Duodenal mucosa (tissue), 2 donors: ENCODE measurements around the gene PHKG2.

Experiments used
- H3K27ac ChIP-seq: one replicate; pipeline ENCODE4 v1.7.0; 2013; ENCODE audit warnings: low read depth, low read length
- H3K27me3 ChIP-seq, 2 donors: one replicate each; pipeline ENCODE4 v1.7.0; 2013; ENCODE audit warnings: low read length in 2 of 2, control low read depth in 1 of 2; ENCODE audit not compliant: insufficient read depth in 2 of 2, control insufficient read depth in 1 of 2
- H3K36me3 ChIP-seq, 2 donors: one replicate each; pipeline ENCODE4 v1.7.0; 2013; ENCODE audit warnings: low read length in 2 of 2, control low read depth in 1 of 2; ENCODE audit not compliant: insufficient read depth in 2 of 2, control insufficient read depth in 1 of 2
- H3K4me1 ChIP-seq, 2 donors: one replicate each; pipeline ENCODE4 v1.7.0; 2013; ENCODE audit warnings: low read length in 2 of 2, control low read depth in 1 of 2; ENCODE audit not compliant: insufficient read depth in 2 of 2, control insufficient read depth in 1 of 2
- H3K4me3 ChIP-seq, 2 donors: one replicate each; pipeline ENCODE4 v1.7.0; 2013; ENCODE audit warnings: low read length in 2 of 2, low read depth in 1 of 2
- H3K9ac ChIP-seq, 2 donors: one replicate each; pipeline ENCODE4 v1.7.0; 2013; ENCODE audit warnings: low read length in 2 of 2, low read depth in 1 of 2
- H3K9me3 ChIP-seq, 2 donors: one replicate each; pipeline ENCODE4 v1.7.0; 2013; ENCODE audit warnings: low read length in 2 of 2, control low read depth in 1 of 2; ENCODE audit not compliant: control insufficient read depth in 1 of 2

PHKG2 gene

DNA sequence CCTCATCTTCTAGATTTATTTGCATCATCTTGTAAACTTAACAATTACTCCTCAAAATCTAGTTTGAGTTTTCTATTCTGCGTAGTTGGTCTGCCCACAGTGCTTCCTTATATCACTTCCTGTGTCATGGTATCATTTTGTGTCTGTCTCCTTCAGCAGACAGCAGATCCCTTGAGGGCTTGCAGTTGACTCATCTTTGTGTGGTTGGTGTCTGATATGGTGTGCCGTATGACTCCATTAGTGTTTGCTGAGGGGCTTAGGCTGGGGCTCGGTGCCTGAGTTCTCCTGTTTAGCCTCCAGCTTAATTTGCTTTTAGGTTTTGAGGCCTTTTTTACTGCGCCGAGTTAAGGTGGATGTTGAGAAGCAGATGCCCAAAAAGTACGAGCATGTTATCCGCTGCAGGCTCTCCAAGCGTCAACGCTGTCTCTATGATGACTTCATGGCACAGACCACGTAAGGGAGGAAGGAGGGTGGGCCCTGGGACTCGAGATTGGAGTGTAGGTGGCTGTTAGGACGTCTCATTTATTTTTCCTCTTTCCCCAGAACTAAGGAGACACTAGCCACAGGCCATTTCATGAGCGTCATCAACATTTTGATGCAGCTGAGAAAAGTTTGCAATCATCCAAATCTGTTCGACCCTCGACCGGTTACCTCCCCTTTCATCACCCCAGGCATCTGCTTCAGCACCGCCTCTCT, 32.3 kb upstream of the PHKG2 start:
- H3K9me3 ChIP-seq = no peaks in the 10 kb centered on the region
- peaks cover 61 to 86% of the 10 kb centered on the region in 2 donors for H3K36me3 ChIP-seq
- H3K27me3 ChIP-seq = no peaks in the 10 kb centered on the region
- no peak overlapping the region for H3K4me3 ChIP-seq
- H3K27ac ChIP-seq = no peak overlapping the region
- no peaks in the 10 kb centered on the region for H3K4me1 ChIP-seq
- no peak overlapping the region for H3K9ac ChIP-seq

DNA sequence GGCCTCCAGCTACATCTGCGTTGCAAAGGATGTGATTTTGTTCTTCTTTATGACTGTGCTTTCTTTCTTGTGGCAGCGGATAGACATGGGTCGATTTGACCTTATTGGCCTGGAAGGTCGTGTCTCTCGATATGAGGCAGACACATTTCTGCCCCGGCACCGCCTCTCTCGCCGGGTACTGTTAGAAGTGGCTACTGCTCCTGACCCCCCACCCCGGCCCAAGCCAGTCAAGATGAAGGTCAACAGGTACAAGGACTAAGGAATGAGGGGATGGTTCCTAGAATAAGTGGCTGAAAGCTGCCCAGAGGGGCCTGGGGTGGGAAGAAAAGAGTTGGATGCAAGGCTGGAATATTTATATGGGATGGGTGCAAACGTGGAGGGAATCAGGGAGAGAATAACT, 28.1 kb upstream of the PHKG2 start:
- H3K9me3 ChIP-seq = no peaks in the 10 kb centered on the region
- H3K27me3 ChIP-seq = no peaks in the 10 kb centered on the region
- no peak overlapping the region for H3K4me3 ChIP-seq
- peaks cover 71 to 92% of the 10 kb centered on the region in 2 donors for H3K36me3 ChIP-seq
- no peak overlapping the region for H3K27ac ChIP-seq
- H3K9ac ChIP-seq = no peak overlapping the region
- peaks cover 5 to 10% of the 10 kb centered on the region in 2 donors for H3K4me1 ChIP-seq

DNA sequence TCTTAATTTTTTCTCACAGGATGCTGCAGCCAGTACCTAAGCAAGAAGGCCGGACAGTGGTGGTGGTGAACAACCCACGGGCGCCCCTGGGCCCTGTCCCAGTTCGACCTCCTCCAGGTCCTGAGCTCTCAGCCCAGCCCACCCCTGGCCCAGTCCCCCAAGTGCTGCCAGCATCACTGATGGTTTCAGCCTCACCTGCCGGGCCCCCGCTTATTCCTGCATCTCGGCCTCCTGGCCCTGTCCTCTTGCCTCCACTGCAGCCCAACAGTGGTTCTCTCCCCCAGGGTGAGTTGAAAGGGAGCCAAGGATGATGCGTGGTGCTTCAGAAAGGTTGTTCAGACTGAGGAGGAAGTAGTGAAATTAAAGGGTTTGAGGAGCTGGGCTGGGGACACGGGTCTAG, 27.5 kb upstream of the PHKG2 start:
- H3K36me3 ChIP-seq = peaks cover 71 to 93% of the 10 kb centered on the region in 2 donors

GRCh38 chr16:30721167-30721566, 27.1 kb upstream of the PHKG2 start:
- H3K36me3 ChIP-seq = peaks cover 66 to 88% of the 10 kb centered on the region in 2 donors
- no peak overlapping the region for H3K27ac ChIP-seq
- no peaks in the 10 kb centered on the region for H3K27me3 ChIP-seq
- H3K4me1 ChIP-seq = peaks cover 11 to 15% of the 10 kb centered on the region in 2 donors
- H3K9me3 ChIP-seq = no peaks in the 10 kb centered on the region
- no peak overlapping the region for H3K9ac ChIP-seq
- H3K4me3 ChIP-seq = no peak overlapping the region

More for the DNA sequence above, 27.5 kb upstream of the PHKG2 start:
- Histone ChIP-seq H3K9ac (no peak overlapping the region), H3K9me3 (no peaks in the 10 kb centered on the region), H3K27ac (no peak overlapping the region), H3K4me1 (peaks cover 11 to 15% of the 10 kb centered on the region in 2 donors), H3K4me3 (no peak overlapping the region), H3K27me3 (no peaks in the 10 kb centered on the region)

DNA sequence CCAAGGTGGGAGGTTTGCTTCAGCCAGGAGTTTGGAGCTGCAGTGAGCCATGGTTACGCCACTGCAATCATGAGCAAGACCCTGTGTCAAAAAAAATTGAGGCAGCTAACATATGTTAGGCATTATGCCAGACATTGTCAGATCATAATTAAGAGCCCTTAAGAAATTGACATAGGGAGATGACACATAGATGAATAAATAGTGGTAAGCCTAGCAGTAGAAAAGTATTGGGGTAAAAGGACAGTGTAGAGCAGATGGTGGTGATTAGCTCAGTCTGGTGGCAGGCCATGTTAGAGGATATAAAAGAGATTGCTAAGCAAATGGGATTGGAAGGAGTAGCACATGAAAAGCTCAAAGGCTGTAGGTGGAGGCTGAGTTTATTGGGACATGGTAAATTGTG, 26.6 kb upstream of the PHKG2 start:
- Histone ChIP-seq H3K9ac (no peak overlapping the region), H3K36me3 (peaks cover 62 to 84% of the 10 kb centered on the region in 2 donors)

DNA sequence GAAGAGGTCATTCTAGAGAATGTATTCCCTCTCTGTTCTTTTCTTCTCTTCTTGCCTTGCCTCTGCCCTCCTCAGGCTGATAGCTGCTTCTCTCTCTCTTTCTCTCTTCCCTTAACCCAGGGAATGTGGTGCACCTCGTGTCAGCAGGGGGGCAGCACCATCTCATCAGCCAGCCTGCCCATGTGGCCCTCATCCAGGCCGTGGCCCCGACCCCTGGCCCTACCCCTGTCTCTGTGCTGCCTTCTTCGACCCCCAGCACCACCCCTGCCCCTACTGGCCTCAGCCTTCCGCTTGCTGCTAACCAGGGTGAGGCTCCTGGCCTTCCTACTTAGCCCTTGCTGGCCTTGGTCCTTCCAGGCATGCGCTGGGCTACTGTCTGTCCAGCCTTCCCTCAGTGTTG, 25.8 kb upstream of the PHKG2 start:
- Histone ChIP-seq H3K9ac (no peak overlapping the region), H3K9me3 (no peaks in the 10 kb centered on the region), H3K27ac (no peak overlapping the region)

More for the DNA sequence above, 26.6 kb upstream of the PHKG2 start:
- Histone ChIP-seq H3K4me3 (no peak overlapping the region), H3K4me1 (peaks cover 11 to 15% of the 10 kb centered on the region in 2 donors), H3K27ac (no peak overlapping the region), H3K9me3 (no peaks in the 10 kb centered on the region), H3K27me3 (no peaks in the 10 kb centered on the region)

GRCh38 chr16:30722916-30723315, 25.3 kb upstream of the PHKG2 start:
- Histone ChIP-seq H3K27ac (no peak overlapping the region), H3K36me3 (peaks cover 58 to 76% of the 10 kb centered on the region in 2 donors), H3K4me1 (peaks cover 11 to 15% of the 10 kb centered on the region in 2 donors), H3K9ac (no peak overlapping the region), H3K4me3 (no peak overlapping the region), H3K27me3 (no peaks in the 10 kb centered on the region), H3K9me3 (no peaks in the 10 kb centered on the region)

More for the DNA sequence above, 25.8 kb upstream of the PHKG2 start:
- Histone ChIP-seq H3K36me3 (peaks cover 58 to 80% of the 10 kb centered on the region in 2 donors), H3K27me3 (no peaks in the 10 kb centered on the region), H3K4me1 (peaks cover 11 to 15% of the 10 kb centered on the region in 2 donors), H3K4me3 (no peak overlapping the region)

- peaks cover 60 to 71% of the 10 kb centered on the region in 2 donors for H3K36me3 ChIP-seq
- no peak overlapping the region for H3K27ac ChIP-seq
Observed at GRCh38 chr16:30723725-30724355, 24.4 kb upstream of the PHKG2 start.

DNA sequence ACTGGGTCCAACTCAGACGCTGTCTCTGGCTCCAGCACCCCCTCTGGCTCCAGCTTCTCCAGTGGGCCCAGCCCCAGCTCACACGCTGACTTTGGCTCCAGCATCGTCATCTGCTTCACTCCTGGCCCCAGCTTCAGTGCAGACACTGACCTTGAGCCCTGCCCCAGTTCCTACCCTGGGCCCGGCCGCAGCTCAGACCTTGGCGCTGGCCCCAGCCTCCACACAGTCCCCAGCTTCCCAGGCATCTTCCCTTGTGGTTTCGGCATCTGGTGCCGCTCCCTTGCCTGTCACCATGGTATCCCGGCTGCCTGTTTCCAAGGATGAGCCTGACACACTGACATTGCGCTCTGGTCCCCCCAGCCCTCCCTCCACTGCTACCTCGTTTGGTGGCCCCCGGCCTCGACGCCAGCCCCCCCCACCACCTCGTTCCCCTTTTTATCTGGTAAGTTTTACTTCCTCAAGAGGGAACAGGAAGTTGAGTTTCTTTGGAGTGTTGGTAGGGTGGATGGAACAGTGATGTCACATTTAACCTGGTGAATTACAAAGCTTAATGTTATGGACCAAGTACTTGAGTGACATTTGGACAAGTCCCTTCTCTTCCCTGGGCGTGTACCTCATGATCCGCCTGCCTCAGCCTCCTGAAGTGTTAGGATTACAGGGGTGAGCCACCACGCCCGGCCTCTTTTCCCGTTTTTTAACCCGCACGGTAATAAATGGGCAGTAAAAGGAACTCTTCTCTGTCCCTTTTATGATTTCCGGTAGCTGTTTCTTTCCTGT, 23.4 kb upstream of the PHKG2 start:
- H3K9me3 ChIP-seq = no peaks in the 10 kb centered on the region
- H3K36me3 ChIP-seq = peaks cover 62 to 74% of the 10 kb centered on the region in 2 donors
- H3K27me3 ChIP-seq = no peaks in the 10 kb centered on the region
- no peak overlapping the region for H3K9ac ChIP-seq
- H3K27ac ChIP-seq = no peak overlapping the region
- H3K4me1 ChIP-seq = peaks cover 26 to 32% of the 10 kb centered on the region in 2 donors
- H3K4me3 ChIP-seq = no peak overlapping the region

More at GRCh38 chr16:30723725-30724355, 24.4 kb upstream of the PHKG2 start:
- Histone ChIP-seq H3K27me3 (no peaks in the 10 kb centered on the region), H3K4me1 (peaks cover 18 to 23% of the 10 kb centered on the region in 2 donors), H3K9ac (no peak overlapping the region), H3K9me3 (no peaks in the 10 kb centered on the region), H3K4me3 (no peak overlapping the region)

GRCh38 chr16:30725418-30725792, 22.8 kb upstream of the PHKG2 start:
- Histone ChIP-seq H3K4me3 (no peak overlapping the region), H3K27me3 (no peaks in the 10 kb centered on the region), H3K36me3 (peaks cover 60 to 73% of the 10 kb centered on the region in 2 donors), H3K9ac (no peak overlapping the region), H3K4me1 (peaks cover 26 to 32% of the 10 kb centered on the region in 2 donors), H3K9me3 (no peaks in the 10 kb centered on the region), H3K27ac (no peak overlapping the region)
